HepG2 (cell line): ENCODE results near the gene GCH1. TPM values are rescaled to one million over a fixed set of nuclear protein-coding genes. Genes with fewer than 3 reads are reported as not detected.

ENCODE experiments used
- ARID3A ChIP-seq: IDR thresholded peaks from 2 replicates; pipeline ENCODE4 v1.6.1; 2012; ENCODE audit warnings: low read depth, low read length, improper control_type of control experiment
- ASH2L ChIP-seq: fragments of 300-600, 200-600 bp; sonication (generic); IDR thresholded peaks from 2 replicates; pipeline ENCODE4 v1.7.0; 2017; ENCODE audit warnings: low read depth, mild to moderate bottlenecking, moderate library complexity, mixed read lengths, low read length; ENCODE audit not compliant: insufficient read length
- ATF4 ChIP-seq, 2 experiments: fragments of 450-650 bp in 1 of 2; sonication (generic) in 1 of 2; formaldehyde crosslinking; IDR thresholded peaks; 2 replicates each; pipeline versions ENCODE4 v1.5.0 to v1.8.0; 2020 to 2022; ENCODE audit warnings: mild to moderate bottlenecking in 1 of 2, missing genetic modification reagents in 1 of 2
- KAT8 ChIP-seq: IDR thresholded peaks from 2 replicates; pipeline ENCODE4 v1.6.1; 2016; ENCODE audit warnings: missing genetic modification reagents, missing compliant biosample characterization
- MTA3 ChIP-seq: sonication (generic); formaldehyde crosslinking; IDR thresholded peaks from 2 replicates; pipeline ENCODE4 v1.4.0; 2020; ENCODE audit warnings: missing genetic modification reagents
- SIN3B ChIP-seq: fragments of 150-350 bp; IDR thresholded peaks from 2 replicates; pipeline ENCODE4 v1.6.1; 2014; ENCODE audit warnings: low read length
- TFE3 ChIP-seq: IDR thresholded peaks from 2 replicates; pipeline ENCODE4 v1.6.1; 2016
- TRAFD1 ChIP-seq: sonication (generic); formaldehyde crosslinking; IDR thresholded peaks from 2 replicates; pipeline ENCODE4 v1.5.1; 2020; ENCODE audit warnings: missing genetic modification reagents, mild to moderate bottlenecking, borderline replicate concordance
- ZNF773 ChIP-seq: sonication (generic); formaldehyde crosslinking; IDR thresholded peaks from 2 replicates; pipeline ENCODE4 v1.4.0; 2020; ENCODE audit warnings: missing genetic modification reagents, borderline replicate concordance
- polyA plus RNA-seq, 8 experiments: library from polyadenylated mRNA; depleted of rRNA in 3 of 8; stranded (reverse) in 7 of 8; unstranded in 1 of 8; fragments of >200 nt; fragmentation: Illumina TruSeq in 4 of 8; extraction: Trizol in 4 of 8; gene quantifications; 2 replicates each; pipeline versions ENCODE4 v1.2.1 to v1.2.3, GENCODE V29; 2011 to 2016; ENCODE audit warnings: low read depth in 4 of 8, missing spikeins in 1 of 8, mixed read lengths in 1 of 8; ENCODE audit not compliant: insufficient read depth in 1 of 8
- total RNA-seq, 5 experiments: library from RNA; depleted of rRNA; stranded (reverse); fragments of >200 nt; fragmentation: Illumina TruSeq; extraction: Trizol; gene quantifications; 2 replicates each; pipeline ENCODE4 v1.2.3, GENCODE V29; 2016; ENCODE audit warnings: low read depth in 1 of 5

Gene GCH1
- total and polyA plus RNA-seq, 2 of the 13 experiments (the other 11 are each of a cell fraction or from before 2014, with no cell fraction given): 15.0 to 25.2 TPM

- no peak for TF ChIP-seq ATF4 (CRISPR knock-in tag; IDR thresholded peaks at IDR 0.05)
- TF ChIP-seq ASH2L: no peak
- no peak for TF ChIP-seq SIN3B
- TF ChIP-seq ARID3A: no peak
- no peak for TF ChIP-seq TFE3
- no peak for TF ChIP-seq TRAFD1
- no peak for TF ChIP-seq ZNF773
- no peak for TF ChIP-seq KAT8 (CRISPR knock-in tag)
- no peak for TF ChIP-seq MTA3 (CRISPR knock-in tag)
These were observed 94.1 kb downstream of the GCH1 start (continued) for GRCh38 chr14:54808326-54809161.
